HG03039 (cell line): ENCODE measurements around the gene GJB3.
"Not testable (repeated sequence)": the region's sequence is repeated elsewhere in the genome, so short reads cannot be mapped to it uniquely, and the experiment has no call there.

Experiments
- ATAC-seq: cut with Tn5 transposase; IDR thresholded peaks from one replicate; pipeline ENCODE4 v1.9.1; 2021; ENCODE audit warnings: mild to moderate bottlenecking, moderate library complexity; ENCODE audit not compliant: unreplicated experiment

GJB3 gene

DNA sequence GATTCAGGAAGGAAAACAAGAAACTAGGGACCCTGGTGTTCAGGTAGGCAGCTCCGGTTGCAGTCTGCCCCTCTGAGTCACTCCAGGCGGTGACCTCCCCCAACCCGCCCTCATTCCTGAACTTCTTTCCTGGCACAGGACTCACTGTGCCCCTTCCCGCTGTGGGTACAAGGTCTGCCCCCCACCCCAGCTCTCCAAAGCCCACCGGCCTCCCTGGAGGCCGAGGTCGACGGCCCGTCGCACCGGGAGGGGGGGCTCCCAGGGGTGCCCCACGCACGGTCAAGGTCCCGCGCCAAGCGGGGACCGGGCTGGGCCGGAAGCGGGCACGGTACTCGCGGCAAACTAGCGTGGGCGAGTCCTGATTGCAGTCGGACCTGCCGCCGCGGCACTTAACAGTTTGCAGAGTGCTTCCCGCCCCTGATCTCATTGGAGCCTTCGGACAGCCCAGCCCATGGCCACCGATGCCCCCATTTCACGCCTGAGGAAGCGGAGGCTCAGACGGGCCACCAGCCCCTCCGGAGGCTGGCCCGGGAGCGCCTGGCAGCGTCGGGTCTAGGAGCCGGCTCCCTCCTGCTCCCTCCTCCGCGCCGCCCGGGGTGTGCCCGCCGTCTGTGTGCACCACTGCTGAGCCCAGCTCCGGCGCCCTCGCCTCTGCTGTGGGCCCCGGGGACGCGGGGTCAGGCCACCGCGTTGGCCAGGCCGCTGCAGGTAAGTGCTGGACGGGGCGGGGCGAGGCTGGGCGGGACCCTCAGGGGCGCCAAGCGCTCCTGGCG, at the start of gene GJB3:
Gene GJB3 (plus strand): TSS at position 144 of the 773 bp plus-strand sequence. CDS start 3,549 bp downstream, outside the sequence.
- ATAC-seq = no peak

GRCh38 chr1:34732831-34733230, 48.2 kb upstream of the GJB3 start:
- ATAC-seq = not testable (repeated sequence)

DNA sequence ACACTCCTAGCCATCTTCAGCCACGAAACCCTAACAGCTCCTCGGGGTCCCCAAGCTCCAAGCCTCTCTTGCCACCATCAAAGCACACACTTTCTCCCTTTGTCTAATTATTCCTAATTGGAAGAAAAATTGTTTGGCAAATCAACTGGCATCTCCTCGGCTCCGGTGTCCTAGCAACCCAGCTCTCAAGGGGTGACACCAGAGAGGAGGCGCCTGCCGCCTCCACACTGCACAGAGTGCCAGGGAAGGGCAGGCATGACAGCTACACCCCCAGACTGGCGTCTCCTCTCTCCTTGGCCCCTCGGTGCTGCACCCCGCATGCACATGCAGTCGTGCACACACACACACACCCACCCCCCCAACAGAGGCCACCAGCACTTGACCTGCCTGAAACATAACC, 44.3 kb upstream of the GJB3 start:
- no peak for ATAC-seq

- not testable (repeated sequence) for ATAC-seq
Measured at GRCh38 chr1:34737236-34737635, 43.8 kb upstream of the GJB3 start.

DNA sequence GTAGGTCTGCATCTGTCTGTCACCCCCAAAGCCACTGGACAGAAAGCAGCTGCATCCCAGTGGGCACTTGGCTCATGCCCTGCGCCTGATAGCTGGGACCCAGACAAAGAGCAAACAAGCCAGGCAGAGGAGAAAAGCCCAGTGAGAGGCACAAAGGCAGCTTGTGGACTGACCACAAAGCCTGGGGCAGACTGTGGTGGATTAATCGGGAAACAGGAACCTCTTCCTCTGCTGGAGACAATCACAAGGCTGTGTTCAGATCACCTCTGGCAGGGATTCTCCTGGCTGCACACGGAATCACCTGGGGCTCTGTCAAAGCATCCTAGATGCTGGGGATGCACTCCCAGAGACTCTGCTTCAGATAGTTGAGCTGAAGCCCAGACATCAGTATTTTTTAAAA, 41.4 kb upstream of the GJB3 start:
- no peak for ATAC-seq

GRCh38 chr1:34740161-34740868, 40.7 kb upstream of the GJB3 start:
- ATAC-seq = no peak

DNA sequence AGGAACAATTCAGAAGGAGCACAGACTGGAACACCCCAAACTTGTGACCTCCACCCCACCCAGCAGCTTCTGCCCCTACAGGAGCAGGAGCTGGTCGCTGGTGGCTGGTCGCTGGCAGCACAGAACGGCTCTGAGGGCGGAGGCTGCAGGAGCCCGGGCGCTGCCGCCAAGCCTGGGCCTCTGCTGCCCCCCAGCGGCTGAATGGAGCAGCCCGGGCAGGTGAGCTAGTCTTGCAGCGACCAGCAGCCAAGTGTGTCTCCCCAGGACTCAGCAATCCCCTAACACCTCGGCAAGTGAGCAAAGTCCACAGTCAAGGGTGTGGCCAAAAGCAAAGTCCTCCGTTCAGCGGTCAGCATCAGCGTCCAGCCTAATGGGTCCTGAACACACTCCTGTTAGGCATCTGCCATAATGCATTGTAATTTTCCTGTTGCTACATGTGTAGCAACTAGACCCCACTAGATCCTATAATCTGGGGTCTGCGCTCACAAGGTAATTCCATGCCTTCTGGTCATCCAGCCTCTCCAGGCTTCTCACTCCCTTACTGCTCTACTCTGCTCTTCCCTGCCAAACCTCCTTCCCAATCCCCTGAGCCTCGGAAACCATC, 38.2 kb upstream of the GJB3 start:
- ATAC-seq = peak; percentile 70

DNA sequence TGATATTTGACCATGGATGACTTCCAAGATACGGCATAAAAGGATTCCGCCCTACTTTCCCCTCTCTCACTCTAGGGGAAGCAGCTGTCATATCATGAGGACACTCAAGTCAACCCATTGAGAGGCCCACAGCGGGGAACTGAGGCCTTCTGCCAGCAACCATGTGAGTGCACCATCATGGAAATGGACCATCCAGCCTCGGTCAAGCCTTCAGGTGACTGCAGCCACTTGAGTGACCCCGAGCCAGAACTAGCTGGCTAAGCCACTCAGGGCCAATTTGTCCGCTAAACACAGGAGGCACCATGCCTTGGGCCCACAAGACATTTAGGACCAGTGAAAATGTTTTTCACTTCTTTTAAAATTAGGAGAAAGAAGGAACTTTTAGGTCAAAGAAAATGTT, 37.2 kb upstream of the GJB3 start:
- no peak for ATAC-seq

DNA sequence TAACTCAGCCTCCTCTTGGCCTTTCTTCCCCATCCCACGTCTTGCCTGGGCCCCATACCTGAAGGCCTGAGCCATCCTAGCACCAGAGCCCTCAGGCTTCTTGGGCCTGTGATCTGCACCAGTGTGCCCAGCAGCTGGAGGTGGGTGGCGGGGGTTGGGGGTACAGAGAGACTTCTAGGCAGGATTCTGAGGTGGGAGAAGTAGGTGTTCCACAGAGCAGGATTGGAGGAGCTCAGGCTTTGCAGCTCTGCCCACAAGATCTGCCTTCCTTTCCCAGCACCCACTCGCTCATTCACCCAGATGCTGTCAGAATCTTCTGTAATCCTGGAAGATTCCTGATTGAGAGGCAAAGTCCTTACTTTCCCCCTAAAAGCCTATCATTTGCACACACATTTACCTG, 36.2 kb upstream of the GJB3 start:
- no peak for ATAC-seq

- no peak for ATAC-seq
Measured at GRCh38 chr1:34745666-34746065, 35.3 kb upstream of the GJB3 start.

- no peak for ATAC-seq
Measured at GRCh38 chr1:34746101-34746500, 34.9 kb upstream of the GJB3 start.

- no peak for ATAC-seq
Measured at GRCh38 chr1:34746785-34747637, 34.0 kb upstream of the GJB3 start.

DNA sequence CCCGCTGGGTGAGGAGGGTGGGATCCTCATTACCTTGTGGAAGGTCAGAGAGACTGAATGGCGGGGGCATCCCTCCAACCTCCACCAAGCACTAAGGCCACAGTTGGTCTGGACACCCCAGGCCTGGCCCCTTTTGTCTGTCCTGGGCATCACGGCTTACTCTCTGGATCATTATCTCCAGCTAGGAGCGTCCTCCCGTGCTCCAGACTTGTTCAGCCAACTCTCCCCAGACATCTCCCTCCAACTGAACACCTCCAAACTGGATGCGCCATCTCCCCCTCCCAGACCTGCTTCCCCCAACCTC, 33.4 kb upstream of the GJB3 start:
- no peak for ATAC-seq

DNA sequence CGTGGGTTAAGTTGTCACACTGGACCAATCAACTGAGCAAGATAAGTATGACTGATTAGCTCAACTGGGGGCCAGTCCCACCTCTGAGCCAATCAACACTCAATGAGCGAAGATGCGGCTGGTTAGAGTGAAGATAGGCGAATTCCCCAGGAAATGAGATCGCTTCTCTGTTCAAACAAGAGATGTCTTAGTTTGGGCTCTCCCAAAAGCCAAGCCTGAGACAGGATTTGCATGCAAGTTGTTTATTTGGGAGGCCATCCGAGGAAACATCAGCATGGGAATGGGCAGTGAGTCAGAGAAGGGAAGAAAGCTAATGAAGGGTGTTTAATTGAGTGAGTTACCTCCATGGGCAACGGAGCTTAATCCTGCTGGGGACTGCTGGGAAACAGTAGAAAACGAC, 31.0 kb upstream of the GJB3 start:
- ATAC-seq = no peak

DNA sequence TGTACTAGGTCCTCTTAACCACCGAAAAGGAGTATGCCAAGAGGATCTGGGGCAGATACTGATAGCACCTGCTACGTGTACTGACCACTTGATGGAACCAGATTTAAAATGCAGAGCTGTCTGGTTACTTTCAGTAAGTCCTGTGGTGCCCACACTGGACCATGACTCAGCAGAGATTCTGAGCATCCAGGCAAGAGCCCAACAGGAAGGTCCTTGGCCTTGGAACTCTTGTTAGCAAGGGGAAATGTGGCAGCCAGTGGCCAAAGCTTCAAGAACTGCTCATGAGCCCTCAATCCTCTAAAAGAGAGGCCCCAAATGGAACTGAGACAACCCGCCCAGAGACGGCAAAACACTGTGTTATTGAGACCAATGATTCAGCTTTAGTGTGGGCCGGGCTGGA, 30.4 kb upstream of the GJB3 start:
- no peak for ATAC-seq

GRCh38 chr1:34753163-34753562, 27.9 kb upstream of the GJB3 start:
- ATAC-seq = no peak

DNA sequence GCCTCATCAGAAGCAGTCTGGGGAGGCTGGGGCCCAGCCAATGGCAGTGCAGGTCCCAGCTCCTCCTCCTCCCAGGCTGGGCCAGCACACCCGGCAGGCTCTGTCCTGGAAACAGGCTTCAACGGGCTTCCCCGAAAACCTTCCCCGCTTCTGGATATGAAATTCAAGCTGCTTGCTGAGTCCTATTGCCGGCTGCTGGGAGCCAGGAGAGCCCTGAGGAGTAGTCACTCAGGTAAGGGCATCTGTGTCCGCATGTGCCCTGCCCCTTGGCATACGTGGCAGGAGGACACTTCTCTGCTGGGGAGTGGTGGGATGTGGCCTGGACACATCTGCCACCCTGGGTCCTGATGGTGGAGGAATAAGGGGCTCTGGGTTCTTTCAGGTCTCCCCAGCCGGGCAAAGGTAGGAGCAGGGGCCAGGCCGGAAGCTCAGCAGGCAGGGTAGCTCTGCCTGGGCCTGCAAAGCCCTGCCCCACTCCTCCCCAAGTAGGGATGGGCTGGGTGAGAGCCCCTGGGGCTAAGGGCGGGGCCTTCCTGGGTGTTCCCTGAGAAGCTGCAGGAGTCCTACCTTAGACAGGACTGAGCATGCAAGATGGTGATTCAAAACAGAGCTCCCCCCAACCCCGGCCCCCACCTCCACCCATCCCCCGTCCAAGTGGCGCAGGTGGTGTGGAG, 25.9 kb upstream of the GJB3 start, which contains the start of gene GJB5:
Gene GJB5 (plus strand): TSS at position 84 of the 674 bp plus-strand sequence. CDS start 2,284 bp downstream, outside the sequence.
- ATAC-seq = no peak

DNA sequence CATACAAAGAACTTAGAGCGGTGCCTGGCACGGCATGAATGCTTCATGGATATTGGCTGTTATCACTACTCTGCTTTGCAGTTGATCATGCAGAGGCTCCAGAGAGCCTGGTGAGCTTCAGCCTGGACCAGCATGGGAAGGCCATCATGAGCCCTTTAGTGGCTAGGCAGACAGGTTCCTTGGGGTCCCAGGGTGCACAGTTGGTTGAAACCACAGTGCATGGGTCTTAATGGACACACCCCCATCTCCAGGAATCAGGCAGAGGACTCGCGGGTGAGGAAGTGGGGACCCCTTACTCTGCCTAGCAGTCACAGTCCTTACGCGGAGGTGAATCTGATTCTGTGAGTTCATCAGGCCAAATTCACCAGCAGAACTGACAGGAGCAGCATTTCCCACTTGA, 25.1 kb upstream of the GJB3 start:
- no peak for ATAC-seq

DNA sequence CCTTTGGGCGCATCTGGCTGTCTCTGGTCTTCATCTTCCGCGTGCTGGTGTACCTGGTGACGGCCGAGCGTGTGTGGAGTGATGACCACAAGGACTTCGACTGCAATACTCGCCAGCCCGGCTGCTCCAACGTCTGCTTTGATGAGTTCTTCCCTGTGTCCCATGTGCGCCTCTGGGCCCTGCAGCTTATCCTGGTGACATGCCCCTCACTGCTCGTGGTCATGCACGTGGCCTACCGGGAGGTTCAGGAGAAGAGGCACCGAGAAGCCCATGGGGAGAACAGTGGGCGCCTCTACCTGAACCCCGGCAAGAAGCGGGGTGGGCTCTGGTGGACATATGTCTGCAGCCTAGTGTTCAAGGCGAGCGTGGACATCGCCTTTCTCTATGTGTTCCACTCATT, 23.6 kb upstream of the GJB3 start:
- no peak for ATAC-seq

- no peak for ATAC-seq
Measured at GRCh38 chr1:34758751-34759150, 22.3 kb upstream of the GJB3 start.
